H9 (cell line): Measurements from ENCODE around the gene EIF2D. TPM values are rescaled to one million over a fixed set of nuclear protein-coding genes. Genes with fewer than 3 reads are reported as not detected.

ENCODE experiments used
- DNase-seq: peaks from one replicate; pipeline ENCODE4 v3.0.0-alpha.2; 2017
- H2AFZ ChIP-seq: one replicate; pipeline ENCODE4 v1.6.1; 2013; ENCODE audit warnings: mild to moderate bottlenecking, low read length, control low read depth, moderate library complexity
- H2AK5ac ChIP-seq: 2 replicates; pipeline ENCODE4 v1.6.1; 2013; ENCODE audit warnings: low read length, control low read depth, mixed read lengths; ENCODE audit not compliant: insufficient read length
- H2BK120ac ChIP-seq: one replicate; pipeline ENCODE4 v1.6.1; 2013; ENCODE audit warnings: low read depth, mild to moderate bottlenecking, low read length, control low read depth, inconsistent platforms; ENCODE audit not compliant: poor library complexity, severe bottlenecking
- H2BK12ac ChIP-seq: 2 replicates; pipeline ENCODE4 v1.6.1; 2013; ENCODE audit warnings: low read length, control low read depth, mixed read lengths, low read depth; ENCODE audit not compliant: insufficient read length
- H2BK15ac ChIP-seq: 2 replicates; pipeline ENCODE4 v1.6.1; 2013; ENCODE audit warnings: low read depth, low read length, control low read depth
- H2BK20ac ChIP-seq: one replicate; pipeline ENCODE4 v1.6.1; 2013; ENCODE audit warnings: low read depth, mild to moderate bottlenecking, low read length, control low read depth, inconsistent platforms; ENCODE audit not compliant: poor library complexity, severe bottlenecking
- H2BK5ac ChIP-seq: 2 replicates; pipeline ENCODE4 v1.6.1; 2013; ENCODE audit warnings: low read length, control low read depth, mixed read lengths; ENCODE audit not compliant: insufficient read length
- H3K14ac ChIP-seq: 2 replicates; pipeline ENCODE4 v1.6.1; 2013; ENCODE audit warnings: low read length, control low read depth; ENCODE audit not compliant: insufficient read depth
- H3K18ac ChIP-seq: 2 replicates; pipeline ENCODE4 v1.6.1; 2013; ENCODE audit warnings: low read depth, mild to moderate bottlenecking, mixed read lengths, low read length, control low read depth; ENCODE audit not compliant: insufficient read length
- H3K23ac ChIP-seq: 2 replicates; pipeline ENCODE4 v1.6.1; 2013; ENCODE audit warnings: low read length, control low read depth, mixed read lengths, low read depth; ENCODE audit not compliant: insufficient read length
- H3K23me2 ChIP-seq: 2 replicates; pipeline ENCODE4 v1.6.1; 2013; ENCODE audit warnings: low read depth, mild to moderate bottlenecking, mixed read lengths, low read length, control low read depth; ENCODE audit not compliant: insufficient read length, poor library complexity, severe bottlenecking
- H3K27ac ChIP-seq: 2 replicates; pipeline ENCODE4 v1.5.1; 2013; ENCODE audit warnings: low read length, control low read depth, mixed read lengths, low read depth; ENCODE audit not compliant: insufficient read length
- H3K27me3 ChIP-seq: 2 replicates; pipeline ENCODE4 v1.6.1; 2013; ENCODE audit warnings: low read length, control low read depth, inconsistent platforms; ENCODE audit not compliant: insufficient read depth
- H3K4ac ChIP-seq: 2 replicates; pipeline ENCODE4 v1.6.1; 2013; ENCODE audit warnings: low read depth, mild to moderate bottlenecking, control low read depth, inconsistent platforms, low read length, moderate library complexity
- H3K4me1 ChIP-seq: 2 replicates; pipeline ENCODE4 v1.6.1; 2013; ENCODE audit warnings: low read length, control low read depth, inconsistent platforms; ENCODE audit not compliant: insufficient read depth
- H3K4me2 ChIP-seq: 2 replicates; pipeline ENCODE4 v1.6.1; 2013; ENCODE audit warnings: low read length, control low read depth, mixed read lengths; ENCODE audit not compliant: insufficient read length, insufficient read depth
- H3K56ac ChIP-seq: 2 replicates; pipeline ENCODE4 v1.6.1; 2013; ENCODE audit warnings: low read depth, mild to moderate bottlenecking, mixed read lengths, low read length, control low read depth; ENCODE audit not compliant: insufficient read length
- H3K79me1 ChIP-seq: 2 replicates; pipeline ENCODE4 v1.6.1; 2013; ENCODE audit warnings: low read depth, mild to moderate bottlenecking, moderate library complexity, low read length, control low read depth, inconsistent platforms; ENCODE audit not compliant: insufficient read depth, poor library complexity, severe bottlenecking
- H3K79me2 ChIP-seq: 2 replicates; pipeline ENCODE4 v1.6.1; 2013; ENCODE audit warnings: low read length, control low read depth, inconsistent platforms; ENCODE audit not compliant: insufficient read depth
- H3K9ac ChIP-seq: 2 replicates; pipeline ENCODE4 v1.6.1; 2013; ENCODE audit warnings: low read length, control low read depth, mixed read lengths; ENCODE audit not compliant: insufficient read length; ENCODE audit errors: extremely low read depth
- H3K9me3 ChIP-seq: one replicate; pipeline ENCODE4 v1.6.1; 2013; ENCODE audit warnings: low read depth, low read length, inconsistent platforms; ENCODE audit not compliant: control insufficient read depth
- H3T11ph ChIP-seq: one replicate; pipeline ENCODE4 v1.6.1; 2013; ENCODE audit warnings: mild to moderate bottlenecking, low read length, control low read depth, inconsistent platforms
- H4K20me1 ChIP-seq: one replicate; pipeline ENCODE4 v1.6.1; 2013; ENCODE audit not compliant: control insufficient read depth, insufficient read length, insufficient read depth
- H4K5ac ChIP-seq: 2 replicates; pipeline ENCODE4 v1.6.1; 2013; ENCODE audit warnings: low read depth, mild to moderate bottlenecking, mixed read lengths, low read length, control low read depth; ENCODE audit not compliant: insufficient read length
- H4K8ac ChIP-seq: replicated peaks from 2 replicates; pipeline ENCODE4 v1.6.1; 2013; ENCODE audit warnings: low read length, control low read depth, mixed read lengths, low read depth; ENCODE audit not compliant: insufficient read length
- H4K91ac ChIP-seq: 2 replicates; pipeline ENCODE4 v1.6.1; 2013; ENCODE audit warnings: low read depth, mild to moderate bottlenecking, moderate library complexity, mixed read lengths, low read length, control low read depth; ENCODE audit not compliant: insufficient read length
- H3K27ac Mint-ChIP-seq, 3 experiments: 2 replicates in 2 of 3; 3 replicates in 1 of 3; pipeline ENCODE4 v1.8.0; 2020 to 2021; ENCODE audit warnings: mixed read lengths in 3 of 3, mild to moderate bottlenecking in 1 of 3, moderate library complexity in 1 of 3
- H3K27me3 Mint-ChIP-seq: 2 replicates; pipeline ENCODE4 v1.8.0; 2021; ENCODE audit warnings: low read depth, mild to moderate bottlenecking, moderate library complexity, mixed read lengths
- H3K36me3 Mint-ChIP-seq, 3 experiments: 2 replicates in 2 of 3; 3 replicates in 1 of 3; pipeline ENCODE4 v1.8.0; 2020 to 2021; ENCODE audit warnings: low read depth in 3 of 3, mixed read lengths in 3 of 3; ENCODE audit not compliant: insufficient read depth in 1 of 3
- H3K4me1 Mint-ChIP-seq, 2 experiments: 2 replicates each; pipeline ENCODE4 v1.8.0; 2020; ENCODE audit warnings: mixed read lengths in 2 of 2
- H3K4me3 Mint-ChIP-seq, 2 experiments: 2 replicates in 1 of 2; 3 replicates in 1 of 2; pipeline ENCODE4 v1.8.0; 2020 to 2021; ENCODE audit warnings: mild to moderate bottlenecking in 2 of 2, mixed read lengths in 2 of 2, moderate library complexity in 1 of 2
- H3K9me3 Mint-ChIP-seq, 2 experiments: 2 replicates in 1 of 2; 3 replicates in 1 of 2; pipeline ENCODE4 v1.8.0; 2020; ENCODE audit warnings: mild to moderate bottlenecking in 2 of 2, mixed read lengths in 2 of 2, moderate library complexity in 1 of 2
- CTCF ChIP-seq: fragments of 200-600 bp; sonication (generic); conservative IDR thresholded peaks from 3 replicates; pipeline ENCODE4 v1.8.0; 2021; ENCODE audit warnings: antibody characterized with exemption, mild to moderate bottlenecking
- WGBS: extraction: QIAGEN DNeasy Blood & Tissue Kit; methylation state at CpG from one replicate; pipeline ENCODE4 v1.1.7; 2013; ENCODE audit warnings: missing lambda C conversion rate, low lambda C conversion rate, mixed read lengths; ENCODE audit not compliant: insufficient read length; ENCODE audit errors: extremely low coverage; 5-methylcytosine and 5-hydroxymethylcytosine counted together
- total RNA-seq: library from RNA; stranded (reverse); gene quantifications from 2 replicates; pipeline ENCODE4 v1.2.1, GENCODE V29; 2021

Gene EIF2D
- total RNA-seq, 1 experiment from 2014 or later: 35.8 TPM

- H3K18ac ChIP-seq: no peak overlapping the region
- H3K9me3 ChIP-seq: no peaks in the 10 kb centered on the region
- Mint-ChIP-seq H3K4me3 (no peak overlapping the region), H3K9me3 (no peaks in the 10 kb centered on the region), H3K4me1 (peaks cover 5 to 7% of the 10 kb centered on the region in 2 experiments), H3K27me3 (peaks cover 3% of the 10 kb centered on the region; the same call in 1 of the 2 replicates), H3K36me3 (0 out of 7 replicates have a peak, but pooled peaks cover 0 to 4% (median 0%) of the 10 kb centered on the region in 3 experiments), H3K27ac (peak overlapping the region in 1 of 3 experiments; percentile 81; a peak in 1 of 7 replicates)
- no peak overlapping the region for H3K23ac ChIP-seq
- H3K79me1 ChIP-seq: no peaks in the 10 kb centered on the region
- TF ChIP-seq CTCF: no peak
- H2AK5ac ChIP-seq: no peak overlapping the region
- H4K5ac ChIP-seq: no peak overlapping the region
- H2BK5ac ChIP-seq: no peak overlapping the region
- WGBS: no CpG with 5 or more reads among the region's 4 CpGs
- no peak overlapping the region for H2BK120ac ChIP-seq
- no peak overlapping the region for H3K4me2 ChIP-seq
- DNase-seq: no peak
- H3K4ac ChIP-seq: no peak overlapping the region
- H4K91ac ChIP-seq: no peak overlapping the region
- no peak overlapping the region for H3T11ph ChIP-seq
- H3K4me1 ChIP-seq: no peaks in the 10 kb centered on the region
- no peaks in the 10 kb centered on the region for H3K23me2 ChIP-seq
- H3K14ac ChIP-seq: no peak overlapping the region
- no peak overlapping the region for H4K8ac ChIP-seq
- H3K27ac ChIP-seq: no peak overlapping the region
- no peaks in the 10 kb centered on the region for H4K20me1 ChIP-seq
- H2AFZ ChIP-seq: no peak overlapping the region
- H3K56ac ChIP-seq: no peak overlapping the region
- no peaks in the 10 kb centered on the region for H3K27me3 ChIP-seq
- H3K9ac ChIP-seq: no peak overlapping the region
- H2BK20ac ChIP-seq: no peak overlapping the region
- no peaks in the 10 kb centered on the region for H3K79me2 ChIP-seq
- H2BK12ac ChIP-seq: no peak overlapping the region
- no peak overlapping the region for H2BK15ac ChIP-seq
These were observed 27.6 kb downstream of the EIF2D start for GRCh38 chr1:206584683-206585082.
